ENCODE results near the gene OR56A1. TPM values are rescaled to one million over a fixed set of nuclear protein-coding genes. Genes with fewer than 3 reads are reported as not detected.

OR56A1 gene
- total and polyA plus RNA-seq, 2 donors (not counting 1 experiment from before 2014, with no cell fraction given): not detected

DNA sequence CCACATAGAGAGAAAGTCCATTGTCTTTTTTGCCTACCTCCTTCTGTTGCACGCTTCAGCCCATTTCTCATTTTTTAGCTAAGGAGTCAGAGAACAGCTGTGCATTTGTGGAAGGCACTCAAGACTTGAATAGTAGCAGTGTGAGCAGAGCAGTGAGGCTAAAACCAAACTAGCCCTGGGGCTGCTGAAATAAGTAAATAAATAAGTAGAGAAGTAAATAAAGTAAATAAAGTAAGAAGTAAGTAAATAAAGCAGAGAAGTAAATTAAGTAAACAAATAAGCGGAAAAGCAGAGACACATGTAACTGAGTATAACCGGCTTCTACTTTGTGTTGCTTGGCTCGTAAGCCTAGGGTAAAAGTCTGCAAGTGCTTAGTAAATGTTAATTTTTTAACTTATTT is 41.4 kb downstream of the OR56A1 start:
- no peak overlapping the region for H3K27ac ChIP-seq (ENCODE audit: low read length in 2 of 2)
- no peak for DNase-seq
- H3K4me3 Mint-ChIP-seq: no peak overlapping the region
- no peaks in the 10 kb centered on the region for H3K27me3 ChIP-seq (replicated peaks in 1 of 4; ENCODE audit: control extremely low read depth in 1 of 4, control insufficient read depth in 3 of 4, insufficient read depth in 4 of 4, low read length in 3 of 4)
- no peaks in the 10 kb centered on the region for H3K4me1 Mint-ChIP-seq
- H3K9me3 ChIP-seq (ENCODE audit: control extremely low read depth in 1 of 3, control insufficient read depth in 2 of 3, insufficient read depth in 1 of 3, low read length in 2 of 3): peaks cover 0 to 3% (median 0%) of the 10 kb centered on the region in 3 donors
- H3K4me2 ChIP-seq (replicated peaks; ENCODE audit: low read depth, low read length, poor library complexity, severe bottlenecking): no peak overlapping the region
- WGBS (ENCODE audit: insufficient coverage): 100% methylated on average over 2 of the region's 4 CpGs
- H3K36me3 ChIP-seq (replicated peaks in 1 of 2; ENCODE audit: control extremely low read depth in 1 of 2, control insufficient read depth in 1 of 2, extremely low read depth in 1 of 2, insufficient read depth in 2 of 2, low read length in 1 of 2): no peaks in the 10 kb centered on the region
- H3K27ac Mint-ChIP-seq: no peak overlapping the region
- CTCF ChIA-PET: no interaction called here
- no peak overlapping the region for H2AFZ ChIP-seq (ENCODE audit: insufficient read depth, low read depth, low read length, poor library complexity, severe bottlenecking)
- no peak for ATAC-seq (ENCODE audit: low read depth)
- H3K9me3 Mint-ChIP-seq (ENCODE audit: insufficient read depth): no peaks in the 10 kb centered on the region
- POLR2A ChIA-PET: no interaction called here
- no peaks in the 10 kb centered on the region for H3K4me1 ChIP-seq (ENCODE audit: control insufficient read depth in 2 of 2, insufficient read depth in 2 of 2, low read length in 2 of 2)
- no peaks in the 10 kb centered on the region for H3K79me2 ChIP-seq (ENCODE audit: control insufficient read depth, insufficient read depth, low read length)
- H3K27me3 Mint-ChIP-seq: peaks cover 19% of the 10 kb centered on the region
- H3K4me3 ChIP-seq (ENCODE audit: control extremely low read depth in 1 of 5, extremely low read depth in 1 of 5, insufficient read depth in 1 of 5, low read depth in 2 of 5, low read length in 4 of 5): no peak overlapping the region
- H4K20me1 ChIP-seq (ENCODE audit: control insufficient read depth, insufficient read depth, low read length, poor library complexity, severe bottlenecking): no peaks in the 10 kb centered on the region
- no peak overlapping the region for H3K9ac ChIP-seq (ENCODE audit: low read length)
- TF ChIP-seq EZH2 (IDR thresholded peaks at IDR 0.05; ENCODE audit: borderline replicate concordance, insufficient read depth, low read depth, low read length, poor library complexity, severe bottlenecking): no peak
- TF ChIP-seq, protein P1, sequence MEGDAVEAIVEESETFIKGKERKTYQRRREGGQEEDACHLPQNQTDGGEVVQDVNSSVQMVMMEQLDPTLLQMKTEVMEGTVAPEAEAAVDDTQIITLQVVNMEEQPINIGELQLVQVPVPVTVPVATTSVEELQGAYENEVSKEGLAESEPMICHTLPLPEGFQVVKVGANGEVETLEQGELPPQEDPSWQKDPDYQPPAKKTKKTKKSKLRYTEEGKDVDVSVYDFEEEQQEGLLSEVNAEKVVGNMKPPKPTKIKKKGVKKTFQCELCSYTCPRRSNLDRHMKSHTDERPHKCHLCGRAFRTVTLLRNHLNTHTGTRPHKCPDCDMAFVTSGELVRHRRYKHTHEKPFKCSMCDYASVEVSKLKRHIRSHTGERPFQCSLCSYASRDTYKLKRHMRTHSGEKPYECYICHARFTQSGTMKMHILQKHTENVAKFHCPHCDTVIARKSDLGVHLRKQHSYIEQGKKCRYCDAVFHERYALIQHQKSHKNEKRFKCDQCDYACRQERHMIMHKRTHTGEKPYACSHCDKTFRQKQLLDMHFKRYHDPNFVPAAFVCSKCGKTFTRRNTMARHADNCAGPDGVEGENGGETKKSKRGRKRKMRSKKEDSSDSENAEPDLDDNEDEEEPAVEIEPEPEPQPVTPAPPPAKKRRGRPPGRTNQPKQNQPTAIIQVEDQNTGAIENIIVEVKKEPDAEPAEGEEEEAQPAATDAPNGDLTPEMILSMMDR (IDR thresholded peaks at IDR 0.05): no peak
- intact Hi-C loops (cut with micrococcal nuclease): no loop called here

DNA sequence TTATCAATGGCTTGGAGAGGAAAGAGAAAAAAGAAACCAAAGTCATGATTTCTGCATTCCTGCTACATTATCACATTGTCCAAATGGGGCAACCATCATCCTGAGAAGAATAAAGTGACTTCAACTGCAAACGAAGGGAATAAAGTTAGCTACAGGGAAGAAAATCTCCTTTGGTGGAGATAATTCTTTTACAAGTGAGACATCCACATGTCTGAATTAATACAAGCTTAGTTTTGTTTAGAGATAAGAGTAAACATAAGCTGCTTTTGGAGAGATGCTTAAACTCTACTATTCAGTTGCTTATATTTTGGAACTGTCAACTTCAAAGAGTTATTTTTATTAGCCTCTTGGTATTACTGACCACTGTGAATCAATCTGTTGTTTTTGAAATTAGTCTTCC is 43.7 kb downstream of the OR56A1 start, which contains the start of gene OR52L1:
TSS of gene OR52L1 (minus strand) at position 101 of the 400 bp plus-strand sequence. CDS start at position 46, 55 bp downstream.
- WGBS (ENCODE audit: insufficient coverage): no CpG with 5 or more reads among the region's 1 CpG
- Histone ChIP-seq H2AFZ (ENCODE audit: insufficient read depth, low read depth, low read length, poor library complexity, severe bottlenecking) (no peak within 1 kb of the TSS), H3K79me2 (ENCODE audit: control insufficient read depth, insufficient read depth, low read length) (no peaks in the 10 kb centered on the region), H3K4me1 (ENCODE audit: control insufficient read depth in 2 of 2, insufficient read depth in 2 of 2, low read length in 2 of 2) (no peaks in the 10 kb centered on the region), H3K27me3 (replicated peaks in 1 of 4; ENCODE audit: control extremely low read depth in 1 of 4, control insufficient read depth in 3 of 4, insufficient read depth in 4 of 4, low read length in 3 of 4) (no peaks in the 10 kb centered on the region), H3K27ac (ENCODE audit: low read length in 2 of 2) (no peak within 1 kb of the TSS), H3K9ac (ENCODE audit: low read length) (no peak within 1 kb of the TSS), H4K20me1 (ENCODE audit: control insufficient read depth, insufficient read depth, low read length, poor library complexity, severe bottlenecking) (no peaks in the 10 kb centered on the region), H3K9me3 (ENCODE audit: control extremely low read depth in 1 of 3, control insufficient read depth in 2 of 3, insufficient read depth in 1 of 3, low read length in 2 of 3) (peaks cover 0 to 4% (median 0%) of the 10 kb centered on the region in 3 donors), H3K4me3 (ENCODE audit: control extremely low read depth in 1 of 5, extremely low read depth in 1 of 5, insufficient read depth in 1 of 5, low read depth in 2 of 5, low read length in 4 of 5) (no peak within 1 kb of the TSS), H3K36me3 (replicated peaks in 1 of 2; ENCODE audit: control extremely low read depth in 1 of 2, control insufficient read depth in 1 of 2, extremely low read depth in 1 of 2, insufficient read depth in 2 of 2, low read length in 1 of 2) (no peaks in the 10 kb centered on the region), H3K4me2 (replicated peaks; ENCODE audit: low read depth, low read length, poor library complexity, severe bottlenecking) (no peak within 1 kb of the TSS)
- no peak within 1 kb of the TSS for H3K27ac Mint-ChIP-seq
- H3K4me1 Mint-ChIP-seq: no peaks in the 10 kb centered on the region
- no peaks in the 10 kb centered on the region for H3K9me3 Mint-ChIP-seq (ENCODE audit: insufficient read depth)
- DNase-seq: no peak
- CTCF ChIA-PET: no interaction called here
- intact Hi-C loops (cut with micrococcal nuclease): no loop called here
- peaks cover 32% of the 10 kb centered on the region for H3K27me3 Mint-ChIP-seq
- no peak for ATAC-seq (ENCODE audit: low read depth)
- H3K4me3 Mint-ChIP-seq: no peak within 1 kb of the TSS
- POLR2A ChIA-PET: no interaction called here
- no peak for TF ChIP-seq EZH2 (IDR thresholded peaks at IDR 0.05; ENCODE audit: borderline replicate concordance, insufficient read depth, low read depth, low read length, poor library complexity, severe bottlenecking)
- TF ChIP-seq, protein P1 (IDR thresholded peaks at IDR 0.05): no peak
